GM18511 (cell line): ENCODE measurements around the gene NACA.
"Not testable (repeated sequence)": the region's sequence is repeated elsewhere in the genome, so short reads cannot be mapped to it uniquely, and the experiment has no call there.

Experiments used
- ATAC-seq: cut with Tn5 transposase; IDR thresholded peaks from one replicate; pipeline ENCODE4 v1.9.1; 2021; ENCODE audit warnings: mild to moderate bottlenecking, moderate library complexity; ENCODE audit not compliant: unreplicated experiment

Gene NACA

GRCh38 chr12:56725723-56726102 is 614 bp upstream of the NACA start:
- ATAC-seq: no peak

GRCh38 chr12:56724701-56724971 is 463 bp downstream of the NACA start:
- peak; percentile 1 for ATAC-seq

GRCh38 chr12:56723889-56724700 is 1.0 kb downstream of the NACA start:
- no peak for ATAC-seq

GRCh38 chr12:56723352-56723751 is 1.7 kb downstream of the NACA start:
- ATAC-seq: no peak

- no peak for ATAC-seq
These were observed 2.3 kb downstream of the NACA start for GRCh38 chr12:56722832-56723231.

- ATAC-seq: no peak
These were observed 3.4 kb downstream of the NACA start for GRCh38 chr12:56721721-56722120.

- no peak for ATAC-seq
These were observed 3.9 kb downstream of the NACA start for GRCh38 chr12:56721216-56721615.

- no peak for ATAC-seq
These were observed 4.4 kb downstream of the NACA start for GRCh38 chr12:56720731-56721151.

GRCh38 chr12:56719056-56719455 is 6.0 kb downstream of the NACA start:
- no peak for ATAC-seq

GRCh38 chr12:56718636-56719035 is 6.5 kb downstream of the NACA start:
- no peak for ATAC-seq

GRCh38 chr12:56718149-56718548 is 7.0 kb downstream of the NACA start:
- no peak for ATAC-seq

- no peak for ATAC-seq
These were observed 7.9 kb downstream of the NACA start for GRCh38 chr12:56716933-56717880.

- no peak for ATAC-seq
These were observed 8.6 kb downstream of the NACA start for GRCh38 chr12:56716458-56716857.

- ATAC-seq: no peak
These were observed 9.3 kb downstream of the NACA start for GRCh38 chr12:56715798-56716197.

- ATAC-seq: no peak
These were observed 10.6 kb downstream of the NACA start for GRCh38 chr12:56714431-56714929.

GRCh38 chr12:56713345-56713744 is 11.8 kb downstream of the NACA start:
- no peak for ATAC-seq

GRCh38 chr12:56709759-56710376 is 15.2 kb downstream of the NACA start:
- ATAC-seq: no peak

- ATAC-seq: not testable (repeated sequence)
These were observed 20.6 kb downstream of the NACA start for GRCh38 chr12:56704522-56704921.

GRCh38 chr12:56699020-56699661 is 26.0 kb downstream of the NACA start:
- no peak for ATAC-seq

GRCh38 chr12:56695327-56696101 is 29.6 kb downstream of the NACA start:
- ATAC-seq: no peak
